Measurements from ENCODE around the gene SLC9A9. TPM values are rescaled to one million over a fixed set of nuclear protein-coding genes. Genes with fewer than 3 reads are reported as not detected.

The SLC9A9 gene
- total and polyA plus RNA-seq, 9 of the 15 experiments (the other 6 are each of a cell fraction or from before 2014, with no cell fraction given), result 0.03 to 0.13 TPM; not detected in 7

GRCh38 chr3:143644370-143645089 is 203.7 kb downstream of the SLC9A9 start (continued):
- TF ChIP-seq, protein P1, sequence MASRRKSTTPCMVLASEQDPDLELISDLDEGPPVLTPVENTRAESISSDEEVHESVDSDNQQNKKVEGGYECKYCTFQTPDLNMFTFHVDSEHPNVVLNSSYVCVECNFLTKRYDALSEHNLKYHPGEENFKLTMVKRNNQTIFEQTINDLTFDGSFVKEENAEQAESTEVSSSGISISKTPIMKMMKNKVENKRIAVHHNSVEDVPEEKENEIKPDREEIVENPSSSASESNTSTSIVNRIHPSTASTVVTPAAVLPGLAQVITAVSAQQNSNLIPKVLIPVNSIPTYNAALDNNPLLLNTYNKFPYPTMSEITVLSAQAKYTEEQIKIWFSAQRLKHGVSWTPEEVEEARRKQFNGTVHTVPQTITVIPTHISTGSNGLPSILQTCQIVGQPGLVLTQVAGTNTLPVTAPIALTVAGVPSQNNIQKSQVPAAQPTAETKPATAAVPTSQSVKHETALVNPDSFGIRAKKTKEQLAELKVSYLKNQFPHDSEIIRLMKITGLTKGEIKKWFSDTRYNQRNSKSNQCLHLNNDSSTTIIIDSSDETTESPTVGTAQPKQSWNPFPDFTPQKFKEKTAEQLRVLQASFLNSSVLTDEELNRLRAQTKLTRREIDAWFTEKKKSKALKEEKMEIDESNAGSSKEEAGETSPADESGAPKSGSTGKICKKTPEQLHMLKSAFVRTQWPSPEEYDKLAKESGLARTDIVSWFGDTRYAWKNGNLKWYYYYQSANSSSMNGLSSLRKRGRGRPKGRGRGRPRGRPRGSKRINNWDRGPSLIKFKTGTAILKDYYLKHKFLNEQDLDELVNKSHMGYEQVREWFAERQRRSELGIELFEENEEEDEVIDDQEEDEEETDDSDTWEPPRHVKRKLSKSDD (conservative IDR thresholded peaks at IDR 0.05; ENCODE audit: low read length), result no peak
- TF ChIP-seq, protein P2, sequence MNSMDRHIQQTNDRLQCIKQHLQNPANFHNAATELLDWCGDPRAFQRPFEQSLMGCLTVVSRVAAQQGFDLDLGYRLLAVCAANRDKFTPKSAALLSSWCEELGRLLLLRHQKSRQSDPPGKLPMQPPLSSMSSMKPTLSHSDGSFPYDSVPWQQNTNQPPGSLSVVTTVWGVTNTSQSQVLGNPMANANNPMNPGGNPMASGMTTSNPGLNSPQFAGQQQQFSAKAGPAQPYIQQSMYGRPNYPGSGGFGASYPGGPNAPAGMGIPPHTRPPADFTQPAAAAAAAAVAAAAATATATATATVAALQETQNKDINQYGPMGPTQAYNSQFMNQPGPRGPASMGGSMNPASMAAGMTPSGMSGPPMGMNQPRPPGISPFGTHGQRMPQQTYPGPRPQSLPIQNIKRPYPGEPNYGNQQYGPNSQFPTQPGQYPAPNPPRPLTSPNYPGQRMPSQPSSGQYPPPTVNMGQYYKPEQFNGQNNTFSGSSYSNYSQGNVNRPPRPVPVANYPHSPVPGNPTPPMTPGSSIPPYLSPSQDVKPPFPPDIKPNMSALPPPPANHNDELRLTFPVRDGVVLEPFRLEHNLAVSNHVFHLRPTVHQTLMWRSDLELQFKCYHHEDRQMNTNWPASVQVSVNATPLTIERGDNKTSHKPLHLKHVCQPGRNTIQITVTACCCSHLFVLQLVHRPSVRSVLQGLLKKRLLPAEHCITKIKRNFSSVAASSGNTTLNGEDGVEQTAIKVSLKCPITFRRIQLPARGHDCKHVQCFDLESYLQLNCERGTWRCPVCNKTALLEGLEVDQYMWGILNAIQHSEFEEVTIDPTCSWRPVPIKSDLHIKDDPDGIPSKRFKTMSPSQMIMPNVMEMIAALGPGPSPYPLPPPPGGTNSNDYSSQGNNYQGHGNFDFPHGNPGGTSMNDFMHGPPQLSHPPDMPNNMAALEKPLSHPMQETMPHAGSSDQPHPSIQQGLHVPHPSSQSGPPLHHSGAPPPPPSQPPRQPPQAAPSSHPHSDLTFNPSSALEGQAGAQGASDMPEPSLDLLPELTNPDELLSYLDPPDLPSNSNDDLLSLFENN (IDR thresholded peaks at IDR 0.05; ENCODE audit: low read depth in 2 of 2, low read length in 2 of 2), result no peak
- TF ChIP-seq RB1 (IDR thresholded peaks at IDR 0.05; ENCODE audit: low read depth), result no peak
- TF ChIP-seq ZNF766 (CRISPR knock-in tag; conservative IDR thresholded peaks at IDR 0.05), result no peak
- TF ChIP-seq, protein P3, sequence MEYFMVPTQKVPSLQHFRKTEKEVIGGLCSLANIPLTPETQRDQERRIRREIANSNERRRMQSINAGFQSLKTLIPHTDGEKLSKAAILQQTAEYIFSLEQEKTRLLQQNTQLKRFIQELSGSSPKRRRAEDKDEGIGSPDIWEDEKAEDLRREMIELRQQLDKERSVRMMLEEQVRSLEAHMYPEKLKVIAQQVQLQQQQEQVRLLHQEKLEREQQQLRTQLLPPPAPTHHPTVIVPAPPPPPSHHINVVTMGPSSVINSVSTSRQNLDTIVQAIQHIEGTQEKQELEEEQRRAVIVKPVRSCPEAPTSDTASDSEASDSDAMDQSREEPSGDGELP (CRISPR knock-in tag; IDR thresholded peaks at IDR 0.05; ENCODE audit: borderline replicate concordance), result no peak
- no peak for TF ChIP-seq ZNF780A (CRISPR knock-in tag; IDR thresholded peaks at IDR 0.05)
- no peak for TF ChIP-seq ZNF124 (CRISPR knock-in tag; IDR thresholded peaks at IDR 0.05)
- TF ChIP-seq RAD21 (CRISPR knock-in tag; conservative IDR thresholded peaks at IDR 0.05 in 1 of 2, IDR thresholded peaks at IDR 0.05 in 1 of 2), result peak; percentile 52 to 74
- TF ChIP-seq MCM3 (IDR thresholded peaks at IDR 0.05), result no peak
- no peak for TF ChIP-seq MAFG (tag; conservative IDR thresholded peaks at IDR 0.05)
- no peak for TF ChIP-seq TAF7 (tag; IDR thresholded peaks at IDR 0.05)
- no peak for TF ChIP-seq ZKSCAN8 (CRISPR knock-in tag; IDR thresholded peaks at IDR 0.05)
- TF ChIP-seq ZNF239 (CRISPR knock-in tag; IDR thresholded peaks at IDR 0.05), result no peak
